Central memory CD8-positive, alpha-beta T cell (primary cell): ENCODE measurements around the gene INPP4B.
A peak's percentile ranks its signal among the peaks of the same experiment; 100 is the strongest.

Experiments
- ATAC-seq: fragments of 150-1000 bp; cut with Tn5 transposase; replicated peaks from 2 replicates; pipeline ENCODE4 v1.10.0; 2022; ENCODE audit warnings: mild to moderate bottlenecking, moderate FRiP score, moderate number of reproducible peaks; ENCODE audit not compliant: poor library complexity, severe bottlenecking; ENCODE audit errors: extremely low read depth
- DNase-seq, 2 donors: peaks; one replicate each; pipeline ENCODE4 v3.0.0; 2021; ENCODE audit warnings: low spot score in 2 of 2
- H3K27ac Mint-ChIP-seq: one replicate; pipeline ENCODE4 v1.8.0; 2022; ENCODE audit warnings: low read depth, mild to moderate bottlenecking, moderate library complexity, mixed read lengths
- H3K27me3 Mint-ChIP-seq: one replicate; pipeline ENCODE4 v1.8.0; 2022; ENCODE audit warnings: mixed read lengths
- H3K36me3 Mint-ChIP-seq: one replicate; pipeline ENCODE4 v1.8.0; 2022; ENCODE audit warnings: mild to moderate bottlenecking, moderate library complexity, mixed read lengths; ENCODE audit not compliant: insufficient read depth
- H3K4me1 Mint-ChIP-seq: one replicate; pipeline ENCODE4 v1.8.0; 2022; ENCODE audit warnings: mixed read lengths
- H3K4me3 Mint-ChIP-seq: one replicate; pipeline ENCODE4 v1.8.0; 2022; ENCODE audit warnings: mild to moderate bottlenecking, moderate library complexity, mixed read lengths
- H3K9me3 Mint-ChIP-seq: one replicate; pipeline ENCODE4 v1.8.0; 2022; ENCODE audit warnings: mixed read lengths

The INPP4B gene

DNA sequence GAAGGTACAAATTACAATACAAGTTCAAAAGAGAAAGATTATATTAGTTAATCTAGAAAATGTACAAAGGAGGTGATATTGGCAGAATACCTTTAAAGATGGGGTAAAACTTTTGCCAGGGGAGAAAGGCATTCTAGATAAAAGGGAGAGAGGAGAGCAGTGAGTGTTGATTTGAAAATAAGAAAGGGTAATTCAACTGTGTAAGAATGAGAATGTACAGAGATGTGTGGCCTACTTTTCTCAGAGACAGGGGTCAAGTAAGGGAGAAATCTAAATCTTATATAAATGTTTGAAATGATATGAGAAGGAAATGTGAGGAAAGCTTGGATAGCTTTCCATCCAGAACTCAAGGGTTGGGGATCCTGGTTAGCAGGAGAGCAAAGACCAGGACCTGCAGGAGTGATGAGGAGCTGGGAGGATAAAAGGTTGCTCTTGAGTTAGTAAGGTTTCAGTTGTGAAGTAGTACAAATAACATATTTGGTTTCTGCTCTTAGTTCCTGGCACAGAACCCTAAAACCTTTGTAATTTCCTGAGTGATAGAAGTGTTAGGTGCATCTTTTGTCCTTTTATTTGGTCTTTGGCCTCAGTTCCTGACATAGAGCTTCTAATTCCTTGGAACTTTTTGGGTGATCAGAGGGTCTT, 489.9 kb downstream of the INPP4B start:
- H3K27me3 Mint-ChIP-seq: no peaks in the 10 kb centered on the region
- peak overlapping the region; percentile 51 for H3K4me3 Mint-ChIP-seq
- peaks cover 6% of the 10 kb centered on the region for H3K36me3 Mint-ChIP-seq
- ATAC-seq: peak; percentile 20
- H3K27ac Mint-ChIP-seq: peak overlapping the region; percentile 95
- H3K9me3 Mint-ChIP-seq: no peaks in the 10 kb centered on the region
- DNase-seq: no peak
- peaks cover 74% of the 10 kb centered on the region for H3K4me1 Mint-ChIP-seq

DNA sequence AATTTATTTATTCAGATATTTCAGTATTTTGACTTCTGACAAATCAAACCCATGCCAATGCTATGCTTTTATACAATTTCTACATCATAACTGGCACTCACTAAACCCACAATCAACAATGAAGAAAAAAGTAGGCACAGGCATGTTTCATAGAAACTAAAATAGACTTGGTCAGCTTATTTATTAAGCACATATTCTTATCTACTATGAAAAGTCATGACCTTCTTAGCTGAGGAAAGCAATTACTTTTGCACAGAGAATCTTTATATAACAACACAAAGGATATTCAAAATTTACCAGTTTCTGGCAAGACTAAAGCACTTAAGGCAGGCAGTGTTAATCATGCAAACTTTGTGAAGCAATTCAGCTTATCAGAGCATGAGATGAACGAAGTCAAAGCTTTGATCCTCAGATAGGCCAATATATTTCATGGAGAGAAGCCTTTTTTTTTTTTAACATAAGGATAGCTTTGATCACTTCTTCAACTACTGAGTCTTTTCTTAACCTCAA, 490.6 kb downstream of the INPP4B start:
- H3K27me3 Mint-ChIP-seq: no peaks in the 10 kb centered on the region
- peak overlapping the region; percentile 51 for H3K4me3 Mint-ChIP-seq
- no peak for DNase-seq
- H3K27ac Mint-ChIP-seq: peak overlapping the region; percentile 95
- no peaks in the 10 kb centered on the region for H3K9me3 Mint-ChIP-seq
- no peak for ATAC-seq
- peaks cover 76% of the 10 kb centered on the region for H3K4me1 Mint-ChIP-seq
- peaks cover 6% of the 10 kb centered on the region for H3K36me3 Mint-ChIP-seq

DNA sequence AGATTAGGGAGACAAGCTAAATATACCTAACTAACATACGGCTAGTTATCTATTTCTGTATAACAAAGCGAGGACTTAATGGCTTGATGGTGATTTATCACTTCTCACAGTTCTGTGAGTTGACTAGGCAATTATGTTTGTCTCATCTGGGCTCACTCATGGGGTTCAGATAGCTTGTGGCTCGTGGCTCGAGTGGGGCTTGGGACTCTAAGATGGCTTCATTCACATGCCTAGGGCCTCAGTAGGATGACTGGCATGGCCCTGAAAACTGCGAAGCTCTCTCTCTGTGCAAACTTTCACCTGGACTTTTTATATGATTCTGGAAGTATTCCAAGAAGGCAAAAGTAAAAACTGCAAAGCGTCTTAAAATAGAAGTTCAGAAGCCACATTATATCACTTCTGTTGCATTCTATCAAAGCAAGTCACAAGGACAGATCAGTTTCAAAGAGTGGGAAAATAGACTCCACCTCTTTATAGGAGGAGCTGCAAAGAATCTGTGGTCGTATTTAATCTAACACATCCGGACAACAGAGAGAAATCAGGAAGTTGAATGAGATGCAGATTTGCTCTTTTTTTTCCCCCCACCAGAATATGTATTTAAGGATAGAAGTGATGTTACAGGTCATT, 491.2 kb downstream of the INPP4B start:
- H3K4me1 Mint-ChIP-seq: peaks cover 82% of the 10 kb centered on the region
- peaks cover 6% of the 10 kb centered on the region for H3K36me3 Mint-ChIP-seq
- DNase-seq (no peak), ATAC-seq (peak; percentile 86)
- peak overlapping the region; percentile 95 for H3K27ac Mint-ChIP-seq
- peak overlapping the region; percentile 51 for H3K4me3 Mint-ChIP-seq
- H3K9me3 Mint-ChIP-seq: no peaks in the 10 kb centered on the region
- H3K27me3 Mint-ChIP-seq: no peaks in the 10 kb centered on the region

DNA sequence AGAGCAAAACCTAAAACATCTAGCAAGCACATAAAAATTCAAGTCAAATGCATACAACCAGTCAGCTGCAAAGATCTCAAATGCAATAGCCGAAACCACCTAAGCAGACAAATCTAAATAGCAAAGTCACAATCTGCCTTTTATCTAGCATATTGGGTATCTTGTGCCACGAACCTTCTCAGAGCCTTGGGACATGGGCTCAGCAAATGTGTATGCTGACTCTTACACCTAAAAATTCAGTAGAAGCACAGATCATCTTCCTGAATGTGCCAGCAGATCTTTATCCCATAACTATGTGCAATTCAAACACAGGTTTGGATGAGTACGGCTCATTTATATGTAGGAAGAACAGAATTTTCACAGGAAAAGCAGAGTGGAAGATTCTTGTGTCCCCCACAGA, 492.1 kb downstream of the INPP4B start:
- no peaks in the 10 kb centered on the region for H3K9me3 Mint-ChIP-seq
- H3K4me1 Mint-ChIP-seq: peaks cover 86% of the 10 kb centered on the region
- ATAC-seq (no peak), DNase-seq (no peak)
- peak overlapping the region; percentile 51 for H3K4me3 Mint-ChIP-seq
- H3K36me3 Mint-ChIP-seq: peaks cover 6% of the 10 kb centered on the region
- peak overlapping the region; percentile 95 for H3K27ac Mint-ChIP-seq
- no peaks in the 10 kb centered on the region for H3K27me3 Mint-ChIP-seq

DNA sequence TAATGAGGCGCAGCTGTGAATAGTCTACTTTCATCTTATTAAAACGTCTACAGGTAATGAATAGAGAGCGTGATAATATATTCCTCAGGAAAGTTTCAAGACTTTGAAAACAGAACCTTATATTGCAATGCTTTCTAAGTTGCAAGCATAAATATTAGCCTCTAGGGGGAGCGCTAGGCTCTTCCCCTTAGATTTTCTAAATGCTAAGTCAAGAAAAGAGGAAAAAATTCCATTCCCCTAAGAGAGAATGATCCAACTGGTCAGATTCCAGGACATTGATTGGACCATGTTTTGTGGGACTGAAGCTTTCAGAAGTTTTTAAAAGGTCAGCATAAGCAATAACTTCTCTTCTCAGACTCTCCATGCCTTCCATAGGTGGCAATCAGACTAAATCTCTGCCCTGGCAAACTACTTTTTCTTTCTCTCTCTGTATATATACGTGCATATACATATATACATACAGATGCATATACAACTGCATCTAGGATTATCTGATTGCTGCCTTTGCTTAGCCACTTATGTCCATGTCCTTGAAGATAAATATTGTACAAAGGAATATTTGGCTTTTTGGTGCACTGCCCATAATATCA, 492.9 kb downstream of the INPP4B start:
- ATAC-seq: no peak

DNA sequence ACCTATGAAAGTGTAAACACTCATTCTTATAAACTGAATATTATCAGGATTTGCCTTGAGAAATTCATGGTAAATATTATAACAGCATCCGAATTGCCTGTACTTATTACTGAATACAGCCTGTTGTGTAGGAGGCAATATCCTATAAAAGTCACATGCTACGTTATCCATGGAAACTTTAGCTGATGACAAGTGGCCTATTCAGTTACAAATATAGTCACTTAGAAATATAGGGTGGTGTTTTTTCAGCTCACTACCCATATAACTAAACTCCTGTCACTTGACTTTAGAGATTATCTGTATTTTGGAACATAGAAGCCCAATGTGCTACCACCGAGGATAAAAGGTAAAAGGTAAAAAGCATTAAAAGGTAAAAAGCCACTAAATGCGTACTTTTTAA, 493.4 kb downstream of the INPP4B start:
- Mint-ChIP-seq H3K9me3 (no peaks in the 10 kb centered on the region), H3K36me3 (peaks cover 6% of the 10 kb centered on the region), H3K4me3 (no peak overlapping the region), H3K27me3 (no peaks in the 10 kb centered on the region), H3K27ac (peak overlapping the region; percentile 95), H3K4me1 (peaks cover 94% of the 10 kb centered on the region)
- no peak for DNase-seq
- no peak for ATAC-seq

More for the DNA sequence above, 492.9 kb downstream of the INPP4B start:
- Mint-ChIP-seq H3K4me3 (no peak overlapping the region), H3K27me3 (no peaks in the 10 kb centered on the region), H3K36me3 (peaks cover 6% of the 10 kb centered on the region), H3K4me1 (peaks cover 89% of the 10 kb centered on the region), H3K27ac (peak overlapping the region; percentile 95), H3K9me3 (no peaks in the 10 kb centered on the region)
- no peak for DNase-seq

DNA sequence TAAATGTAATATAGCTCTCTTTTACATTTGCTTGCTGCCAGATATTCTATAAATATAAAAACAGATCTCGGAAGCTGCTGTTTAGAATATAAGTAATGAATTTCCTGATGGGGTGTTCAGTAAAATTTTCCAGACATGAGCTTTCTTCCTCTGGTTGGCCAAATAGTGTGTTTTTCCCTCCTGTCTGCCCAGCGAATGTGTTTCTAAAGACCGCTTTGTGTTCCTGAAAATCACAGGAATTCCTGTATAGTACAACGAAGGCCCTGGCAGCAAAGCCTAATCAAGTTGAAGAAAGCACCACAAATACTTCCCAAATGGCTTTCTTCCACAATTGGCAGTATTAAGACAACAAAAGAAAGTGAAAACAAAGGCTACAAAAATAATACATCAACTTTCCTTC, 494.1 kb downstream of the INPP4B start:
- H3K4me3 Mint-ChIP-seq: no peak overlapping the region
- H3K4me1 Mint-ChIP-seq: peaks cover 97% of the 10 kb centered on the region
- H3K27ac Mint-ChIP-seq: peak overlapping the region; percentile 22
- H3K9me3 Mint-ChIP-seq: no peaks in the 10 kb centered on the region
- peaks cover 6% of the 10 kb centered on the region for H3K36me3 Mint-ChIP-seq
- no peaks in the 10 kb centered on the region for H3K27me3 Mint-ChIP-seq
- ATAC-seq (no peak), DNase-seq (no peak)

DNA sequence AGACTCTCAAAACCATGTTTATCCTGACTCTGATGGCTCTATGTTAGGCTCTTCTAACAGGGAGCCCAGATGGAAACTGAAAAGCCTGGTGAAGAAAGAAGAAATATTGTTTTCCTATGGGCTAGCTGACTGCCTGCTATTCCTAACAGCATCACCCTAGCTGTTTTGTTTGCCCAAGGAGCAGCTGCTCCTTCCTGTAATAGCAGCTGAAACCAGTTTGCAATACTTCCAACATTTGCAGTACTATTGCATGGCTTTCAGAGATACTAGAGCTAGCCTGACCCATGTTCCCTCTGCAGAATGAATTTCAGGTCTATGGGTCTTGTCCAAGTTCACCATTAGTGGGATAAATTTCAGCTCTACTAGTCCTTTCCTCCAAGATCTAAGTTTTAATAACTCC, 495.2 kb downstream of the INPP4B start:
- Mint-ChIP-seq H3K4me3 (no peak overlapping the region), H3K9me3 (no peaks in the 10 kb centered on the region), H3K4me1 (peaks cover 97% of the 10 kb centered on the region), H3K36me3 (peaks cover 9% of the 10 kb centered on the region), H3K27ac (no peak overlapping the region), H3K27me3 (no peaks in the 10 kb centered on the region)
- DNase-seq: no peak
- ATAC-seq: no peak

DNA sequence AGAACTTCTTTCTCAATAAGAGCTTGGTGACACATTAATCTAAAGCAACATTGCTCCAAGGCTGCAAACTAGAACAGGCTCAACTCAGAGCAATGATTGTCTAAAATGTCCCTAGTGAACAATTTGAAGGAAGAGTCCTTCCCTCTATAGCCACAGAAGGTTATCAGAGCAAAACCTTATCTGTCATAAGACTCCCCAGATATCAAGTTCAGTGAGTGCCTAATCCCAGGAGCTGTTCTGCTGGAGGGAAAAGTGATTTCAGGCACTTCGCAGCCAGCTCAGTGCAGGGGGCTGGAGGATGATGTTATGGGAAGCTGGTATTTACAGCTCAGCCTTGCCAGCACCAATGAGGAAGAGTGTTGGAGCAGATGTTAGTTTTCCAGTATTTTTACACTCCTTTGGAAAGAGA, 497.5 kb downstream of the INPP4B start:
- Mint-ChIP-seq H3K36me3 (peaks cover 10% of the 10 kb centered on the region), H3K4me1 (peaks cover 87% of the 10 kb centered on the region), H3K4me3 (no peak overlapping the region), H3K27me3 (no peaks in the 10 kb centered on the region), H3K9me3 (no peaks in the 10 kb centered on the region), H3K27ac (peak overlapping the region; percentile 32)
- no peak for DNase-seq
- ATAC-seq: no peak

DNA sequence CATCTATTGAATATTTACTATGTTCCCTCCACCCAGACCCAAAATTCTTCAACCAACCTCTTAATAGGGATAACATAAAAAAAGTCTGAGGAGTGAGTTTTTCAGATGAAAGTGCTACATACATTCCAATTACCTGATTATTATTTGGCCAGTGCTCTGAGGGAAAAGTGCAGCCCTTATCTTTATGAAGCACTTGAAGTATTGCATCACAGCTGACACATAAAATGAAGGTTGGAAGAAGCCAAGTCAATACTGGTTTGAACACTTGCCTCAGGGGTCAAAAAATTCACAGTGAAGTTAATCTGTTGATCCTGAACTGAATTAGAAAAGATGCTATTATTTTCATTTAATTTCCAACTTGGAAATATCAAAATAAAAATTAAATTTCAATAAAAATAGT, 498.9 kb downstream of the INPP4B start:
- peaks cover 9% of the 10 kb centered on the region for H3K36me3 Mint-ChIP-seq

DNA sequence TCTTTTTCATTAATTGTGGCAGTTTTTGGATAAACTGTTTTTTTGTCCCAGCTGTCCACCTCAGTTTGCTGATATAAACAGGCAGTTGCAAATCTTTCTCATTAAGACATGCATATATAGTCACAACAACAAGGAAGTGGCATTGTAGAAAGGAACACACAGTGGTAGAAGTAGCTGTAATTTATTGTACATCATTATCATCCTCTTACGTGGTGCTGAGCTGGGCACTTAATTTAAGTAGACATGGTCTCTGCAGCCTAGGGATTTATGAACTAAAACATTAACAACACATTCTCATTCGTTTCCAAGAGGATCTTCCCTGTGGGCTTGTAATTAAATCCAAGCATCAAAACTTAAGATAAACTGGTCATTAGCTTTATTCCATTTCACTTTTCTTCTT, 500.2 kb downstream of the INPP4B start:
- Mint-ChIP-seq H3K4me1 (peaks cover 80% of the 10 kb centered on the region), H3K4me3 (peak overlapping the region; percentile 44), H3K27me3 (no peaks in the 10 kb centered on the region), H3K27ac (peak overlapping the region; percentile 89), H3K9me3 (no peaks in the 10 kb centered on the region), H3K36me3 (peaks cover 8% of the 10 kb centered on the region)
- no peak for DNase-seq
- peak; percentile 49 for ATAC-seq

More for the DNA sequence above, 498.9 kb downstream of the INPP4B start:
- H3K4me1 Mint-ChIP-seq: peaks cover 82% of the 10 kb centered on the region
- no peaks in the 10 kb centered on the region for H3K9me3 Mint-ChIP-seq
- H3K27ac Mint-ChIP-seq: peak overlapping the region; percentile 16
- ATAC-seq: no peak
- H3K27me3 Mint-ChIP-seq: no peaks in the 10 kb centered on the region
- H3K4me3 Mint-ChIP-seq: peak overlapping the region; percentile 42
- DNase-seq: no peak

DNA sequence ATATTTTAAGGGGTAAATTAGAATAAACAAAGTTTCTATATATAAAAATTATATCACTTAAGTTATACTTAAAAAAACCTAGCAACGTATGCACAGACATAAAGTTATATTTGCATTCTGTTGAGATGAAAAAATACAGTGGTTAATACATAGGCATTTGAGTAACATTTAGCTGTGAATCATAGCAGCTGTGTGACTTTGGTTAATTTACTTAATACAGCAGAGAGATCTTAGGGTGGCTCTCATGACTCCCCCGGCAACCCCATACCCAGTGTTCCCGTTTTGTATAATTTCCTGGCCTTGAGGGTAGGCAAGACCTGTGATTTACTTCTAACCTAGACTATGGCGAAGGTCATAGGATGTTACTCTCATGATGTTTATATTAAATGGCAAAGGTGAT, 504.8 kb downstream of the INPP4B start:
- Mint-ChIP-seq H3K27me3 (no peaks in the 10 kb centered on the region), H3K27ac (no peak overlapping the region), H3K4me1 (peaks cover 44% of the 10 kb centered on the region), H3K36me3 (peaks cover 6% of the 10 kb centered on the region), H3K4me3 (no peak overlapping the region), H3K9me3 (no peaks in the 10 kb centered on the region)
- ATAC-seq (no peak), DNase-seq (no peak)

DNA sequence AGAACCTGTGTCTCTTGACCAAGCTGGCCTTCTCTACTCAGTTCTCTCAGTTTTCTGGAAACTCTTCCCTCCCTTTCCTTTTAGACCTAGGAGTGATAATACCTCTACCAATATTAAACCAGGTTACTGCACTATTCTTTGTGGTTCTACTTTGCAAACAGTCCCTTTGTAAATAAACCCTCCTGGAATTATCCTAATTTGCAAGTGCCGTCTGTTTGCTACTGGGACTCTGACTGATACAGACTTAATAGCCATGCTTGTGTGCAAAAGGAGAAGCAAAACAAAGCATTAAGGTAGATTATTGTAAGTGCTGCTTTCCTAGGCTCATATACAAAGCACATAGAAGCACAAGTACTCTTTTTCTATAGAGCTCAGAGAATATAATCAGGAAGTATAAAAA, 507.0 kb downstream of the INPP4B start:
- Mint-ChIP-seq H3K27ac (peak overlapping the region; percentile 53), H3K4me1 (peaks cover 44% of the 10 kb centered on the region), H3K27me3 (no peaks in the 10 kb centered on the region), H3K4me3 (no peak overlapping the region), H3K36me3 (no peaks in the 10 kb centered on the region), H3K9me3 (no peaks in the 10 kb centered on the region)
- DNase-seq (no peak), ATAC-seq (no peak)
